ENCODE data around the gene GREM1. TPM values are rescaled to one million over a fixed set of nuclear protein-coding genes. Genes with fewer than 3 reads are reported as not detected.

The GREM1 gene
- total and polyA plus RNA-seq, 2 donors (not counting 3 experiments of a cell fraction or from before 2014, with no cell fraction given): not detected

DNA sequence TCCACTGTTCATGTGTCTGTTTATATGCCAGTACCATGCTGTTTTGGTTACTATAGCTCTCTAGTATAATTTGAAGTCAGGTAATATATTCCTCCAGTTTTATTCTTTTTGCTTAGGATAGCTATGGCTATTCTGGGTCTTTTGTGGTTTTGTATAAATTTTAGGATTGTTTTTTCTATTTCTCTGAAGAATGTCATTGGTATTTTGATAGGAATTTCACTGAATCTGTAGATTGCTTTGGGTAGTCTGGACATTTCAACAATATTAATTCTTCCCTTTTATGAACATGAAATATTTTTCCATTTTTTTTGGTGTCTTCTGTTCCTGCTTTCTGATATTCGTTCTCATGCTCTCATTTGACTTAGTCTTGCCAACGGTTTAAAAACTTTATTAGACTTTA is 39.6 kb downstream of the GREM1 start:
- intact Hi-C loops (cut with micrococcal nuclease): no loop called here
- no peaks in the 10 kb centered on the region for H3K9me1 ChIP-seq (replicated peaks; ENCODE audit: control insufficient read depth, extremely low read depth, insufficient read depth, low read length)
- TF ChIP-seq POLR2AphosphoS5 (IDR thresholded peaks at IDR 0.05; ENCODE audit: insufficient read depth, low read depth, low read length): no peak
- TF ChIP-seq MAX (IDR thresholded peaks at IDR 0.05; ENCODE audit: insufficient read depth, insufficient read length): no peak
- TF ChIP-seq GATA2 (IDR thresholded peaks at IDR 0.05; ENCODE audit: insufficient read depth, insufficient read length, low read depth, low read length): no peak
- no peak for TF ChIP-seq POLR2A (IDR thresholded peaks at IDR 0.05; ENCODE audit: low read depth, low read length)
- TF ChIP-seq, protein P1, sequence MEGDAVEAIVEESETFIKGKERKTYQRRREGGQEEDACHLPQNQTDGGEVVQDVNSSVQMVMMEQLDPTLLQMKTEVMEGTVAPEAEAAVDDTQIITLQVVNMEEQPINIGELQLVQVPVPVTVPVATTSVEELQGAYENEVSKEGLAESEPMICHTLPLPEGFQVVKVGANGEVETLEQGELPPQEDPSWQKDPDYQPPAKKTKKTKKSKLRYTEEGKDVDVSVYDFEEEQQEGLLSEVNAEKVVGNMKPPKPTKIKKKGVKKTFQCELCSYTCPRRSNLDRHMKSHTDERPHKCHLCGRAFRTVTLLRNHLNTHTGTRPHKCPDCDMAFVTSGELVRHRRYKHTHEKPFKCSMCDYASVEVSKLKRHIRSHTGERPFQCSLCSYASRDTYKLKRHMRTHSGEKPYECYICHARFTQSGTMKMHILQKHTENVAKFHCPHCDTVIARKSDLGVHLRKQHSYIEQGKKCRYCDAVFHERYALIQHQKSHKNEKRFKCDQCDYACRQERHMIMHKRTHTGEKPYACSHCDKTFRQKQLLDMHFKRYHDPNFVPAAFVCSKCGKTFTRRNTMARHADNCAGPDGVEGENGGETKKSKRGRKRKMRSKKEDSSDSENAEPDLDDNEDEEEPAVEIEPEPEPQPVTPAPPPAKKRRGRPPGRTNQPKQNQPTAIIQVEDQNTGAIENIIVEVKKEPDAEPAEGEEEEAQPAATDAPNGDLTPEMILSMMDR (IDR thresholded peaks at IDR 0.05; ENCODE audit: extremely low read depth in 1 of 2, insufficient read depth in 1 of 2, low read depth in 1 of 2, low read length in 2 of 2): no peak
- TF ChIP-seq EZH2 (IDR thresholded peaks at IDR 0.05; ENCODE audit: borderline replicate concordance, low read depth, low read length, severe bottlenecking): no peak
- TF ChIP-seq MYC (IDR thresholded peaks at IDR 0.05; ENCODE audit: low read depth, low read length): no peak
- no peak for TF ChIP-seq JUN (IDR thresholded peaks at IDR 0.05; ENCODE audit: borderline replicate concordance, insufficient read depth, insufficient read length, low read depth)
- TF ChIP-seq FOS (IDR thresholded peaks at IDR 0.05; ENCODE audit: borderline replicate concordance, insufficient read depth, low read length): no peak
- FAIRE-seq (no peak), DNase-seq (ENCODE audit: low read depth, low spot score) (no peak)
- no peak overlapping the region for H3K4me3 ChIP-seq (replicated peaks in 1 of 3; ENCODE audit: insufficient read depth in 1 of 3, low read depth in 1 of 3, low read length in 3 of 3)
- peaks cover 0 to 26% of the 10 kb centered on the region in 2 experiments for H3K27me3 ChIP-seq (ENCODE audit: control insufficient read depth in 2 of 2, insufficient read depth in 2 of 2, low read length in 2 of 2)
- no peaks in the 10 kb centered on the region for H4K20me1 ChIP-seq (replicated peaks; ENCODE audit: control insufficient read depth, extremely low read depth, insufficient read depth, low read length)
- ChIA-PET CTCF (interaction anchor here (1.1 to 1.6 kb wide), 3 partner anchors 9 to 86 kb away, joined by 3 to 4 read pairs (median 3); no protein-coding TSS in a partner anchor), POLR2A (no interaction called here)
- BruUV-seq (replicated peaks): no TSS peak
- H3K36me3 ChIP-seq (ENCODE audit: control insufficient read depth in 2 of 2, extremely low read depth in 1 of 2, insufficient read depth in 2 of 2, low read length in 2 of 2): no peaks in the 10 kb centered on the region
- dilution Hi-C loops (cut with MboI; ENCODE audit: extremely low pct_ligation_motif_present, low sequenced_read_pairs): no loop called here
- no peak overlapping the region for H3K9ac ChIP-seq (replicated peaks; ENCODE audit: extremely low read depth, insufficient read depth, low read length)
- H3K27ac ChIP-seq (ENCODE audit: insufficient read depth, low read depth, low read length): no peak overlapping the region
- H3K4me1 ChIP-seq (ENCODE audit: control insufficient read depth, extremely low read depth, insufficient read depth, low read length): no peaks in the 10 kb centered on the region
- no peaks in the 10 kb centered on the region for H3K9me3 ChIP-seq (replicated peaks; ENCODE audit: control insufficient read depth, insufficient read depth, low read length)
- H3K4me2 ChIP-seq (ENCODE audit: insufficient read depth, low read length): no peak overlapping the region
- H2AFZ ChIP-seq (ENCODE audit: low read depth, low read length): no peak overlapping the region
- H3K79me2 ChIP-seq (ENCODE audit: control insufficient read depth, insufficient read depth, low read length): no peaks in the 10 kb centered on the region

Measured in endothelial cell of umbilical vein (primary cell).